HUES6 (cell line): ENCODE measurements around the gene AGTRAP.
A peak's percentile ranks its signal among the peaks of the same experiment; 100 is the strongest.

Experiments used
- H3K27ac ChIP-seq: 2 replicates; pipeline ENCODE4 v1.7.0; 2013; ENCODE audit warnings: low read depth, mild to moderate bottlenecking, low read length, inconsistent platforms
- H3K27me3 ChIP-seq: 2 replicates; pipeline ENCODE4 v1.6.1; 2013; ENCODE audit warnings: low read length; ENCODE audit not compliant: control insufficient read depth, insufficient read depth
- H3K36me3 ChIP-seq: 2 replicates; pipeline ENCODE4 v1.6.1; 2013; ENCODE audit warnings: low read length; ENCODE audit not compliant: control insufficient read depth, insufficient read depth
- H3K4me1 ChIP-seq: 2 replicates; pipeline ENCODE4 v1.6.1; 2013; ENCODE audit warnings: low read length; ENCODE audit not compliant: control insufficient read depth, insufficient read depth
- H3K4me3 ChIP-seq: 2 replicates; pipeline ENCODE4 v1.5.1; 2013; ENCODE audit warnings: low read depth, low read length
- H3K9ac ChIP-seq: one replicate; pipeline ENCODE4 v1.6.1; 2013; ENCODE audit warnings: mild to moderate bottlenecking, low read length
- H3K9me3 ChIP-seq: 2 replicates; pipeline ENCODE4 v1.6.1; 2013; ENCODE audit warnings: low read depth, low read length; ENCODE audit not compliant: control insufficient read depth, insufficient read depth

AGTRAP gene

GRCh38 chr1:11778844-11779623 is 43.1 kb downstream of the AGTRAP start:
- H3K4me3 ChIP-seq = no peak overlapping the region
- H3K27me3 ChIP-seq = no peaks in the 10 kb centered on the region
- H3K36me3 ChIP-seq = no peaks in the 10 kb centered on the region
- H3K9ac ChIP-seq = no peak overlapping the region
- H3K9me3 ChIP-seq = no peaks in the 10 kb centered on the region
- H3K4me1 ChIP-seq = no peaks in the 10 kb centered on the region; the same call in 1 of the 2 replicates
- no peak overlapping the region for H3K27ac ChIP-seq

GRCh38 chr1:11779715-11780379 is 43.9 kb downstream of the AGTRAP start:
- Histone ChIP-seq H3K27me3 (no peaks in the 10 kb centered on the region), H3K27ac (no peak overlapping the region), H3K4me3 (no peak overlapping the region), H3K9me3 (no peaks in the 10 kb centered on the region), H3K36me3 (no peaks in the 10 kb centered on the region), H3K4me1 (peaks cover 8% of the 10 kb centered on the region), H3K9ac (no peak overlapping the region)

DNA sequence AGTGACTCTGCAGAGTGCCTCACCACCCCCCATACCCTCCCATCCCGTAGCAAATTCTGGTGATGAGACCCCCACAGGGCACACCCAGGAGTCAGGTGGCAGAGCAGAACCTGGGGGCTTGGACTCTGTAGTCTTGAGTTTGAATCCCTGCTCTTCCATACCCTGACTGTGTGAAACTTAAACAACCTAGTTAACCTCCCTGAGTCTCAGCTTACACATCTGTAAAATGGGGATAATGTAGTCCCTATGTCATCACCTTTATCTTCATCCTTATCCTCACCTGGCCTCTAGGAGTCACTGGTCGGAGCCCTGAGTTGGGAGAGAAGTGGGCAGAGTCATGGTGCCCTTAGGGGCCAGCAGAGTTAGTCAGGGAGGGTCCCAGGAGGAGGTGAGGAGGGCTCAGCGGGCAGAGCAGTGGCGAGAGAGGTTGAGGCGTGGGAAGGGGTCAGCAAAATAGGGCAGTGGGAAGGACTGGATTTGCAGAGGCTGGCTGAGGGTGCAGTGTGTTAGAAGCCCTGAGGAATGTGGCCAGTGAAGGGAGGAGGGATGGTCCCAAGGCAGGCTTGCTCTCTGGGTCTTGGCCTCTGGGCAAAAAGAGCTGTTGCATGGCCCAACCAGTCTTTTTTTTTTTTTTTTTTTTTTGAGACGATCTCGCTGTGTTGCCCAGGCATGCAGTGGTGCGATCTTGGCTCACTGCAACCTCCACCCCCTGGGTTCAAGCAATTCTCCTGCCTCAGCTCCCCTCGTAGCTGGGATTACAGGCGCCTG is 44.6 kb downstream of the AGTRAP start:
- no peaks in the 10 kb centered on the region for H3K27me3 ChIP-seq
- no peaks in the 10 kb centered on the region for H3K9me3 ChIP-seq
- H3K4me1 ChIP-seq = peaks cover 14% of the 10 kb centered on the region
- H3K27ac ChIP-seq = no peak overlapping the region
- H3K36me3 ChIP-seq = no peaks in the 10 kb centered on the region
- no peak overlapping the region for H3K9ac ChIP-seq
- H3K4me3 ChIP-seq = no peak overlapping the region

- no peak overlapping the region for H3K27ac ChIP-seq
- no peaks in the 10 kb centered on the region for H3K36me3 ChIP-seq
- no peak overlapping the region for H3K9ac ChIP-seq
- no peak overlapping the region for H3K4me3 ChIP-seq
- peaks cover 17% of the 10 kb centered on the region for H3K4me1 ChIP-seq
- no peaks in the 10 kb centered on the region for H3K27me3 ChIP-seq
- H3K9me3 ChIP-seq = no peaks in the 10 kb centered on the region
Observed at GRCh38 chr1:11781297-11781696, 45.4 kb downstream of the AGTRAP start.

GRCh38 chr1:11782127-11782708 is 46.3 kb downstream of the AGTRAP start:
- H3K27ac ChIP-seq = no peak overlapping the region
- no peak overlapping the region for H3K9ac ChIP-seq
- no peaks in the 10 kb centered on the region for H3K9me3 ChIP-seq
- peaks cover 26% of the 10 kb centered on the region for H3K4me1 ChIP-seq
- H3K4me3 ChIP-seq = no peak overlapping the region
- H3K27me3 ChIP-seq = no peaks in the 10 kb centered on the region
- no peaks in the 10 kb centered on the region for H3K36me3 ChIP-seq

GRCh38 chr1:11783556-11783955 is 47.6 kb downstream of the AGTRAP start:
- no peak overlapping the region for H3K27ac ChIP-seq
- no peak overlapping the region for H3K4me3 ChIP-seq
- H3K4me1 ChIP-seq = peaks cover 40% of the 10 kb centered on the region
- H3K9ac ChIP-seq = no peak overlapping the region
- no peaks in the 10 kb centered on the region for H3K36me3 ChIP-seq
- H3K27me3 ChIP-seq = no peaks in the 10 kb centered on the region
- H3K9me3 ChIP-seq = no peaks in the 10 kb centered on the region

DNA sequence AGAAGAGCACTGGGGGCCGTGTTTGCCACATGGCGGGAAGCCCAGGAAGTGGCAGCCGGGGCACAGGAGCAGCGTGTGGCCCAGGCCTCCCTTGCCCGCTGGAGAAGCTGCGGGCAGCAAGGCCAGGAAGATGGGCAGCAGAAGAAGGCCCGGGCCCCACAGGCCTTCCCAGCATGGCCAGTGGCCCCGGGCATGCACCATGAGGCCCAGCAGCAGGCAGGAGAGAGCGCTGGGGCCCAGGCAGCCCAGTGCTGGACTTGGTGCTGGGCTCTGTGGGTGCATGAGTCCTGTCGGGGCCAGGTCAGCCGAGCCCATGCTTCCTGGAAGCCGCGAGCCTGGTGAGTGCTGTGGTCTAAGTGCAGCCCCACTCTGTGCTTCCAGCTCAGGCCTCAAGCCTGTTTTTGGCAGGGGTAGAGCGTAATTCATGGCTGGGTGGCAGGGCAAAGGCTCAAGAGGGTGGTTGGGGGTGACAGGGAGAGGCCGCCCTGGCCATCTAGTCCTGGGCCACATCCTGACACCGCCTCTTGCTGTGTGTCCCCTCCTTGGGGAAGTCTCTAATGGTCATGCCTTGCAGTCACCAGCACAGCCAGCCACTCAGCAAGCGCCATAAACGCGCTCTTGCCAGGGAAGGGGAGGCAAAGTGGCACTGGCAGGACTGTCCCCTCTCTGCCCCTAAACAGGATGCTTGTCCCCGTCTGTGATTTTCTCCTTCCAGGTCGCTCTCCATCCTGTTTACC is 48.5 kb downstream of the AGTRAP start:
- H3K36me3 ChIP-seq = no peaks in the 10 kb centered on the region
- no peaks in the 10 kb centered on the region for H3K9me3 ChIP-seq
- peaks cover 41% of the 10 kb centered on the region for H3K4me1 ChIP-seq
- H3K27me3 ChIP-seq = no peaks in the 10 kb centered on the region
- peak overlapping the region; percentile 20 for H3K4me3 ChIP-seq
- H3K27ac ChIP-seq = no peak overlapping the region
- no peak overlapping the region for H3K9ac ChIP-seq

- Histone ChIP-seq H3K9ac (no peak overlapping the region), H3K4me3 (peak overlapping the region; percentile 20), H3K36me3 (0 out of 2 replicates have a peak, but pooled peaks cover 5% of the 10 kb centered on the region), H3K27me3 (no peaks in the 10 kb centered on the region), H3K27ac (no peak overlapping the region), H3K9me3 (no peaks in the 10 kb centered on the region), H3K4me1 (peaks cover 41% of the 10 kb centered on the region)
Observed at GRCh38 chr1:11784993-11785769, 49.2 kb downstream of the AGTRAP start.

GRCh38 chr1:11786168-11786567 is 50.2 kb downstream of the AGTRAP start:
- H3K27ac ChIP-seq = no peak overlapping the region
- no peak overlapping the region for H3K4me3 ChIP-seq
- H3K4me1 ChIP-seq = peaks cover 41% of the 10 kb centered on the region
- no peaks in the 10 kb centered on the region for H3K9me3 ChIP-seq
- peaks cover 15% of the 10 kb centered on the region for H3K36me3 ChIP-seq
- H3K9ac ChIP-seq = no peak overlapping the region
- no peaks in the 10 kb centered on the region for H3K27me3 ChIP-seq
